ENCODE data around the gene PHF2.

DNA sequence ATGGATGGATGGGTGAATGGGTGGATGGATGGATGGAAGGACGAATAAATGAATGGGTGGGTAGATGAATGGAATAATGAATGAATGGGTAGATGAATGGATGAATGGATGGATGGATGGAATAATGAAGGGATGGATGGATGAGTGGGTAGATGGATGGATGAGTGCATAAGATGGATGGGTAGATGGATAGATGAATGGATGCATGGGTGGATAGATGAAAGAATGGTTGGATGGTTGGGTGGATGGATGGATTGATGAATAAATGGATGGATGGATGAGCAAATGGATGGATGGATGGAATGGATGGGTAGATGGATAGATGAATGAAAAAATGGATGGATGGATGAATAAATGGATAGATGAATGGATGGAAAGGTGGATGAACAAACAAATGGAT lies 85.2 kb downstream of the PHF2 start:
- TF ChIP-seq EZH2 (IDR thresholded peaks at IDR 0.05; ENCODE audit: insufficient read depth, poor library complexity, severe bottlenecking): no peak
- TF ChIP-seq EZH2phosphoT487 (IDR thresholded peaks at IDR 0.05; ENCODE audit: insufficient read depth, low read depth): no peak
